Liver (tissue), 9 donors: ENCODE data around the gene PRSS56. TPM values are rescaled to one million over a fixed set of nuclear protein-coding genes. Genes with fewer than 3 reads are reported as not detected.

Experiments
- DNase-seq: peaks from one replicate; pipeline ENCODE4 v3.0.0-alpha.2; 2017; ENCODE audit warnings: low spot score
- H3K27ac ChIP-seq, 2 donors: one replicate each; pipeline ENCODE4 v1.7.0; 2013; ENCODE audit warnings: inconsistent platforms in 2 of 2, low read length in 2 of 2, control low read depth in 1 of 2, low read depth in 1 of 2, mild to moderate bottlenecking in 1 of 2
- H3K27me3 ChIP-seq, 4 donors: one replicate each; pipeline versions ENCODE4 v1.6.1 to v1.7.0; 2013; ENCODE audit warnings: low read length in 3 of 4, inconsistent platforms in 1 of 4, mild to moderate bottlenecking in 1 of 4, moderate library complexity in 1 of 4; ENCODE audit not compliant: control insufficient read depth in 4 of 4, insufficient read depth in 4 of 4
- H3K36me3 ChIP-seq, 4 donors: one replicate each; pipeline versions ENCODE4 v1.6.1 to v1.7.0; 2013; ENCODE audit warnings: low read length in 3 of 4, mild to moderate bottlenecking in 3 of 4, low read depth in 1 of 4, moderate library complexity in 1 of 4; ENCODE audit not compliant: control insufficient read depth in 4 of 4, insufficient read depth in 3 of 4
- H3K4me1 ChIP-seq, 4 donors: one replicate each; pipeline versions ENCODE4 v1.6.1 to v1.7.0; 2013; ENCODE audit warnings: low read length in 3 of 4, mild to moderate bottlenecking in 3 of 4, moderate library complexity in 1 of 4; ENCODE audit not compliant: control insufficient read depth in 4 of 4, insufficient read depth in 4 of 4
- H3K4me3 ChIP-seq, 3 donors: one replicate each; pipeline versions ENCODE4 v1.6.1 to v1.7.0; 2013; ENCODE audit warnings: low read length in 3 of 3, control low read depth in 1 of 3, low read depth in 1 of 3, mild to moderate bottlenecking in 1 of 3
- H3K9ac ChIP-seq, 2 donors: one replicate each; pipeline ENCODE4 v1.7.0; 2013; ENCODE audit warnings: low read length in 2 of 2, mild to moderate bottlenecking in 2 of 2, moderate library complexity in 2 of 2, control low read depth in 1 of 2, low read depth in 1 of 2
- H3K9me3 ChIP-seq, 4 donors: one replicate each; pipeline versions ENCODE4 v1.6.1 to v1.7.0; 2013; ENCODE audit warnings: low read length in 3 of 4; ENCODE audit not compliant: control insufficient read depth in 4 of 4
- EGR1 ChIP-seq, 2 donors: IDR thresholded peaks; 2 replicates each; pipeline ENCODE4 v1.6.1; 2016 to 2018; ENCODE audit warnings: antibody characterized with exemption in 2 of 2, low read depth in 2 of 2
- FOXA1 ChIP-seq: IDR thresholded peaks from 2 replicates; pipeline ENCODE4 v1.6.1; 2016; ENCODE audit warnings: antibody characterized with exemption
- FOXA2 ChIP-seq: IDR thresholded peaks from 2 replicates; pipeline ENCODE4 v1.6.1; 2016; ENCODE audit warnings: antibody characterized with exemption
- GABPA ChIP-seq, 2 donors: IDR thresholded peaks in 1 of 2; conservative IDR thresholded peaks in 1 of 2; 2 replicates each; pipeline ENCODE4 v1.6.1; 2016; ENCODE audit warnings: antibody characterized with exemption in 2 of 2, mild to moderate bottlenecking in 1 of 2, moderate library complexity in 1 of 2
- HNF4G ChIP-seq: IDR thresholded peaks from 2 replicates; pipeline ENCODE4 v1.6.1; 2016; ENCODE audit warnings: antibody characterized with exemption
- JUND ChIP-seq, 2 donors: IDR thresholded peaks; 2 replicates each; pipeline ENCODE4 v1.6.1; 2016; ENCODE audit warnings: antibody characterized with exemption in 2 of 2
- NR2F2 ChIP-seq: IDR thresholded peaks from 2 replicates; pipeline ENCODE4 v1.6.1; 2016; ENCODE audit warnings: antibody characterized with exemption
- RAD21 ChIP-seq, 2 donors: IDR thresholded peaks; 2 replicates each; pipeline ENCODE4 v1.6.1; 2016; ENCODE audit warnings: antibody characterized with exemption in 2 of 2, mild to moderate bottlenecking in 2 of 2
- RXRA ChIP-seq, 2 donors: IDR thresholded peaks; 2 replicates each; pipeline ENCODE4 v1.6.1; 2017 to 2018; ENCODE audit warnings: antibody characterized with exemption in 2 of 2, mild to moderate bottlenecking in 1 of 2
- SP1 ChIP-seq: IDR thresholded peaks from 2 replicates; pipeline ENCODE4 v1.6.1; 2018; ENCODE audit warnings: antibody characterized with exemption, mild to moderate bottlenecking
- TAF1 ChIP-seq: conservative IDR thresholded peaks from 2 replicates; pipeline ENCODE4 v1.6.1; 2016; ENCODE audit warnings: antibody characterized with exemption, mild to moderate bottlenecking
- WGBS: extraction: QIAGEN DNeasy Blood & Tissue Kit; methylation state at CpG from one replicate; pipeline ENCODE4 v1.1.7; 2013; 5-methylcytosine and 5-hydroxymethylcytosine counted together
- polyA plus RNA-seq, 2 donors: library from polyadenylated mRNA; stranded (reverse) in 1 of 2; unstranded in 1 of 2; fragments of 200-250 nt in 1 of 2; fragments of >200 nt in 1 of 2; fragmentation: Nextera tagmentation in 1 of 2; extraction: Ambion mirVana in 1 of 2; gene quantifications; one replicate each; pipeline versions ENCODE4 v1.2.1 to v1.2.3, GENCODE V29; 2013 to 2015
- total RNA-seq, 2 donors: library from RNA; depleted of rRNA; stranded (reverse); fragments of >200 nt; gene quantifications; one replicate each; pipeline ENCODE4 v1.2.3, GENCODE V29; 2014
- TF ChIP-seq, protein P1 (sequence below): IDR thresholded peaks from 2 replicates; pipeline ENCODE4 v1.6.1; 2016; ENCODE audit warnings: antibody characterized with exemption
- TF ChIP-seq, protein P2 (sequence below): IDR thresholded peaks from 2 replicates; pipeline ENCODE4 v1.6.1; 2016; ENCODE audit warnings: antibody characterized with exemption, mild to moderate bottlenecking
- TF ChIP-seq, protein P3 (sequence below): fragments of 150-350 bp; IDR thresholded peaks from 2 replicates; pipeline ENCODE4 v1.5.1; 2017; ENCODE audit warnings: improper control_type of control experiment, low read depth, low read length; ENCODE audit not compliant: missing input control
- TF ChIP-seq, protein P4 (sequence below): IDR thresholded peaks from 2 replicates; pipeline ENCODE4 v1.6.1; 2016; ENCODE audit warnings: antibody characterized with exemption
- TF ChIP-seq, protein P5 (sequence below): IDR thresholded peaks from 2 replicates; pipeline ENCODE4 v1.6.1; 2016; ENCODE audit warnings: antibody characterized with exemption
- donor health status: healthy.
- donor health status: healthy.
- donor health status: healthy.
- donor health status: healthy.
- donor health status: healthy.

Gene PRSS56
- total and polyA plus RNA-seq, 4 donors: 0.02 TPM; not detected in 3

DNA sequence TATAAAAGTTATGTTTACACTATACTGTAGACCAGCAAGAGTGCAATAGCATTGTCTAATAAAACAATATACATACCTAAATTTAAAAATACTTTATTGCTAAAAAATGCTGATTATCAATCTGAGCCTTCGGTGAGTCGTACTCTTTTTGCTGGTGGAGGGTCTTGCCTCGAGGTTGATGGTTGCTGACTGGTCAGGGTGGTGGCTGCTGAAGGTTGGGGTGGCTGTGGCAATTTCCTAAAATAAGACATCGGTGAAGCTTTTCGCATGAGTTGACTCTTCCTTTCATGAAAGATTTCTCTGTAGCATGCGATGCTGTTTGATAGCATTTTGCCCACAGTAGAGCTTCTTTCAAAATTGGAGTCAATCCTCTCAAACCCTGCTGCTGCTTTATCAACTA is 27.8 kb downstream of the PRSS56 start:
- Histone ChIP-seq H3K27me3 (no peaks in the 10 kb centered on the region), H3K36me3 (peaks cover 0 to 4% (median 0%) of the 10 kb centered on the region in 4 donors), H3K9ac (no peak overlapping the region), H3K27ac (no peak overlapping the region), H3K9me3 (no peaks in the 10 kb centered on the region), H3K4me1 (peaks cover 2 to 18% (median 9%) of the 10 kb centered on the region in 4 donors), H3K4me3 (no peak overlapping the region)
- 97% methylated on average over 6 of the region's 6 CpGs for WGBS
- DNase-seq: no peak
- TF ChIP-seq, protein P1, sequence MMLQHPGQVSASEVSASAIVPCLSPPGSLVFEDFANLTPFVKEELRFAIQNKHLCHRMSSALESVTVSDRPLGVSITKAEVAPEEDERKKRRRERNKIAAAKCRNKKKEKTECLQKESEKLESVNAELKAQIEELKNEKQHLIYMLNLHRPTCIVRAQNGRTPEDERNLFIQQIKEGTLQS: no peak
- TF ChIP-seq FOXA2 (no peak), TAF1 (no peak), HNF4G (no peak), SP1 (no peak), RXRA (IDR thresholded peaks at IDR 0.05) (no peak), RAD21 (IDR thresholded peaks at IDR 0.05) (no peak), JUND (IDR thresholded peaks at IDR 0.05) (no peak), FOXA1 (no peak), GABPA (IDR thresholded peaks at IDR 0.05 in 1 of 2, conservative IDR thresholded peaks at IDR 0.05 in 1 of 2) (no peak), NR2F2 (no peak), EGR1 (IDR thresholded peaks at IDR 0.05; ENCODE audit: low read depth in 2 of 2) (no peak)
- TF ChIP-seq, protein P2, sequence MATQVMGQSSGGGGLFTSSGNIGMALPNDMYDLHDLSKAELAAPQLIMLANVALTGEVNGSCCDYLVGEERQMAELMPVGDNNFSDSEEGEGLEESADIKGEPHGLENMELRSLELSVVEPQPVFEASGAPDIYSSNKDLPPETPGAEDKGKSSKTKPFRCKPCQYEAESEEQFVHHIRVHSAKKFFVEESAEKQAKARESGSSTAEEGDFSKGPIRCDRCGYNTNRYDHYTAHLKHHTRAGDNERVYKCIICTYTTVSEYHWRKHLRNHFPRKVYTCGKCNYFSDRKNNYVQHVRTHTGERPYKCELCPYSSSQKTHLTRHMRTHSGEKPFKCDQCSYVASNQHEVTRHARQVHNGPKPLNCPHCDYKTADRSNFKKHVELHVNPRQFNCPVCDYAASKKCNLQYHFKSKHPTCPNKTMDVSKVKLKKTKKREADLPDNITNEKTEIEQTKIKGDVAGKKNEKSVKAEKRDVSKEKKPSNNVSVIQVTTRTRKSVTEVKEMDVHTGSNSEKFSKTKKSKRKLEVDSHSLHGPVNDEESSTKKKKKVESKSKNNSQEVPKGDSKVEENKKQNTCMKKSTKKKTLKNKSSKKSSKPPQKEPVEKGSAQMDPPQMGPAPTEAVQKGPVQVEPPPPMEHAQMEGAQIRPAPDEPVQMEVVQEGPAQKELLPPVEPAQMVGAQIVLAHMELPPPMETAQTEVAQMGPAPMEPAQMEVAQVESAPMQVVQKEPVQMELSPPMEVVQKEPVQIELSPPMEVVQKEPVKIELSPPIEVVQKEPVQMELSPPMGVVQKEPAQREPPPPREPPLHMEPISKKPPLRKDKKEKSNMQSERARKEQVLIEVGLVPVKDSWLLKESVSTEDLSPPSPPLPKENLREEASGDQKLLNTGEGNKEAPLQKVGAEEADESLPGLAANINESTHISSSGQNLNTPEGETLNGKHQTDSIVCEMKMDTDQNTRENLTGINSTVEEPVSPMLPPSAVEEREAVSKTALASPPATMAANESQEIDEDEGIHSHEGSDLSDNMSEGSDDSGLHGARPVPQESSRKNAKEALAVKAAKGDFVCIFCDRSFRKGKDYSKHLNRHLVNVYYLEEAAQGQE: no peak
- TF ChIP-seq, protein P3, sequence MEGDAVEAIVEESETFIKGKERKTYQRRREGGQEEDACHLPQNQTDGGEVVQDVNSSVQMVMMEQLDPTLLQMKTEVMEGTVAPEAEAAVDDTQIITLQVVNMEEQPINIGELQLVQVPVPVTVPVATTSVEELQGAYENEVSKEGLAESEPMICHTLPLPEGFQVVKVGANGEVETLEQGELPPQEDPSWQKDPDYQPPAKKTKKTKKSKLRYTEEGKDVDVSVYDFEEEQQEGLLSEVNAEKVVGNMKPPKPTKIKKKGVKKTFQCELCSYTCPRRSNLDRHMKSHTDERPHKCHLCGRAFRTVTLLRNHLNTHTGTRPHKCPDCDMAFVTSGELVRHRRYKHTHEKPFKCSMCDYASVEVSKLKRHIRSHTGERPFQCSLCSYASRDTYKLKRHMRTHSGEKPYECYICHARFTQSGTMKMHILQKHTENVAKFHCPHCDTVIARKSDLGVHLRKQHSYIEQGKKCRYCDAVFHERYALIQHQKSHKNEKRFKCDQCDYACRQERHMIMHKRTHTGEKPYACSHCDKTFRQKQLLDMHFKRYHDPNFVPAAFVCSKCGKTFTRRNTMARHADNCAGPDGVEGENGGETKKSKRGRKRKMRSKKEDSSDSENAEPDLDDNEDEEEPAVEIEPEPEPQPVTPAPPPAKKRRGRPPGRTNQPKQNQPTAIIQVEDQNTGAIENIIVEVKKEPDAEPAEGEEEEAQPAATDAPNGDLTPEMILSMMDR: no peak
- TF ChIP-seq, protein P4, sequence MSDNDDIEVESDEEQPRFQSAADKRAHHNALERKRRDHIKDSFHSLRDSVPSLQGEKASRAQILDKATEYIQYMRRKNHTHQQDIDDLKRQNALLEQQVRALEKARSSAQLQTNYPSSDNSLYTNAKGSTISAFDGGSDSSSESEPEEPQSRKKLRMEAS: no peak
- TF ChIP-seq, protein P5, sequence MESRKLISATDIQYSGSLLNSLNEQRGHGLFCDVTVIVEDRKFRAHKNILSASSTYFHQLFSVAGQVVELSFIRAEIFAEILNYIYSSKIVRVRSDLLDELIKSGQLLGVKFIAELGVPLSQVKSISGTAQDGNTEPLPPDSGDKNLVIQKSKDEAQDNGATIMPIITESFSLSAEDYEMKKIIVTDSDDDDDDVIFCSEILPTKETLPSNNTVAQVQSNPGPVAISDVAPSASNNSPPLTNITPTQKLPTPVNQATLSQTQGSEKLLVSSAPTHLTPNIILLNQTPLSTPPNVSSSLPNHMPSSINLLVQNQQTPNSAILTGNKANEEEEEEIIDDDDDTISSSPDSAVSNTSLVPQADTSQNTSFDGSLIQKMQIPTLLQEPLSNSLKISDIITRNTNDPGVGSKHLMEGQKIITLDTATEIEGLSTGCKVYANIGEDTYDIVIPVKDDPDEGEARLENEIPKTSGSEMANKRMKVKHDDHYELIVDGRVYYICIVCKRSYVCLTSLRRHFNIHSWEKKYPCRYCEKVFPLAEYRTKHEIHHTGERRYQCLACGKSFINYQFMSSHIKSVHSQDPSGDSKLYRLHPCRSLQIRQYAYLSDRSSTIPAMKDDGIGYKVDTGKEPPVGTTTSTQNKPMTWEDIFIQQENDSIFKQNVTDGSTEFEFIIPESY: no peak
